ENCODE data around the gene POU2AF2.

DNA sequence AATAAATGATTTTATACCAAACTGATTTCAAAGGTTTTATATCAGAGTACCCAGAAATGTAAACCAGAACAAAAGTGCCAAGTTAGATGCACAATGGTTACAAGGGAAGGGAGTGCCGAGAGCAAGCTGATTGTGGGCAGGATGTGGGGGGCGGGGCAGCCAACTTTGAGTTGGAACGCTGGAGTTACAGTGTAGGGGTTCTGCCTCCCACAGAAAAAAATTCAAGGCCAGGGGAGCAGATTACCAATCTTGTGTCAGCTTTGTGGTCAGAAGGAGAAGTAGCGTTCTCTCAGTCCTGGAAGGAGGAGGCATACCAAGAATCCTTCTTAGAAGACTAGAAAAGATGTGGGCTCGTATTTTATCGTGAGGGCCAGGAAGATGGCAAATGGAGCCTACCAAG lies 15.9 kb upstream of the POU2AF2 start:
- TF ChIP-seq, protein P1, sequence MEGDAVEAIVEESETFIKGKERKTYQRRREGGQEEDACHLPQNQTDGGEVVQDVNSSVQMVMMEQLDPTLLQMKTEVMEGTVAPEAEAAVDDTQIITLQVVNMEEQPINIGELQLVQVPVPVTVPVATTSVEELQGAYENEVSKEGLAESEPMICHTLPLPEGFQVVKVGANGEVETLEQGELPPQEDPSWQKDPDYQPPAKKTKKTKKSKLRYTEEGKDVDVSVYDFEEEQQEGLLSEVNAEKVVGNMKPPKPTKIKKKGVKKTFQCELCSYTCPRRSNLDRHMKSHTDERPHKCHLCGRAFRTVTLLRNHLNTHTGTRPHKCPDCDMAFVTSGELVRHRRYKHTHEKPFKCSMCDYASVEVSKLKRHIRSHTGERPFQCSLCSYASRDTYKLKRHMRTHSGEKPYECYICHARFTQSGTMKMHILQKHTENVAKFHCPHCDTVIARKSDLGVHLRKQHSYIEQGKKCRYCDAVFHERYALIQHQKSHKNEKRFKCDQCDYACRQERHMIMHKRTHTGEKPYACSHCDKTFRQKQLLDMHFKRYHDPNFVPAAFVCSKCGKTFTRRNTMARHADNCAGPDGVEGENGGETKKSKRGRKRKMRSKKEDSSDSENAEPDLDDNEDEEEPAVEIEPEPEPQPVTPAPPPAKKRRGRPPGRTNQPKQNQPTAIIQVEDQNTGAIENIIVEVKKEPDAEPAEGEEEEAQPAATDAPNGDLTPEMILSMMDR (IDR thresholded peaks at IDR 0.05) = no peak
- no peak for TF ChIP-seq EP300 (IDR thresholded peaks at IDR 0.05)
- no peak for TF ChIP-seq POLR2A (IDR thresholded peaks at IDR 0.05; ENCODE audit: low read depth)

Measured in esophagus muscularis mucosa (tissue), 4 donors.